ENCODE results near the gene PIP4K2C.
"Not testable (repeated sequence)": the region's sequence is repeated elsewhere in the genome, so short reads cannot be mapped to it uniquely, and the experiment has no call there.

PIP4K2C gene

GRCh38 chr12:57586128-57586527 is 4.9 kb upstream of the PIP4K2C start:
- no peak for DNase-seq

- DNase-seq: no peak
Observed at GRCh38 chr12:57586832-57587429, 4.1 kb upstream of the PIP4K2C start.

GRCh38 chr12:57588951-57589610 is 1.9 kb upstream of the PIP4K2C start:
- DNase-seq: not testable (repeated sequence)

- no peak for DNase-seq
Observed at GRCh38 chr12:57590479-57590863, 521 bp upstream of the PIP4K2C start.

GRCh38 chr12:57591782-57592325 is 862 bp downstream of the PIP4K2C start:
- no peak for DNase-seq

- DNase-seq: no peak
Observed at GRCh38 chr12:57592551-57593165, 1.7 kb downstream of the PIP4K2C start.

GRCh38 chr12:57593187-57593586 is 2.2 kb downstream of the PIP4K2C start:
- DNase-seq: no peak

- DNase-seq: no peak
Observed at GRCh38 chr12:57600395-57600794, 9.4 kb downstream of the PIP4K2C start.

GRCh38 chr12:57602544-57602943 is 11.6 kb downstream of the PIP4K2C start:
- no peak for DNase-seq

- DNase-seq: no peak
Observed at GRCh38 chr12:57603324-57603723, 12.3 kb downstream of the PIP4K2C start.

- DNase-seq: no peak
Observed at GRCh38 chr12:57603815-57604453, 12.9 kb downstream of the PIP4K2C start.

GRCh38 chr12:57604454-57604991 is 13.5 kb downstream of the PIP4K2C start, which contains the start of gene DTX3:
Gene DTX3, plus strand, starts transcription at chr12:57604824. Its CDS starts 1,694 bp downstream, at chr12:57606518.
- DNase-seq: no peak

GRCh38 chr12:57604992-57605810 is 14.2 kb downstream of the PIP4K2C start:
- no peak for DNase-seq

GRCh38 chr12:57605811-57606311 is 14.9 kb downstream of the PIP4K2C start:
- DNase-seq: no peak

GRCh38 chr12:57606399-57606798 is 15.4 kb downstream of the PIP4K2C start:
- no peak for DNase-seq

GRCh38 chr12:57606821-57607220 is 15.8 kb downstream of the PIP4K2C start:
- no peak for DNase-seq

GRCh38 chr12:57607958-57608663 is 17.1 kb downstream of the PIP4K2C start:
- DNase-seq: no peak

- no peak for DNase-seq
Observed at GRCh38 chr12:57609101-57609780, 18.2 kb downstream of the PIP4K2C start.

GRCh38 chr12:57609781-57610553 is 19.0 kb downstream of the PIP4K2C start:
- no peak for DNase-seq

GRCh38 chr12:57610554-57611107 is 19.6 kb downstream of the PIP4K2C start:
- no peak for DNase-seq
